HCT116 (cell line): ENCODE results near the gene OPRL1.

Source experiments
- EGR1 ChIP-seq: IDR thresholded peaks from 2 replicates; pipeline ENCODE4 v1.6.1; 2012; ENCODE audit warnings: low read depth
- ELF1 ChIP-seq: IDR thresholded peaks from 2 replicates; pipeline ENCODE4 v1.6.1; 2012; ENCODE audit warnings: low read depth, borderline replicate concordance
- EZH2 ChIP-seq: fragments of 200-600 bp; sonication (generic); IDR thresholded peaks from 2 replicates; pipeline ENCODE4 v1.6.1; 2017; ENCODE audit warnings: antibody characterized with exemption, mixed run types
- EZH2phosphoT487 ChIP-seq: fragments of 200-600 bp; IDR thresholded peaks from 2 replicates; pipeline ENCODE4 v1.6.1; 2018; ENCODE audit warnings: antibody characterized with exemption, borderline replicate concordance
- JUND ChIP-seq: IDR thresholded peaks from 2 replicates; pipeline ENCODE4 v1.6.1; 2012
- POLR2A ChIP-seq: IDR thresholded peaks from 2 replicates; pipeline ENCODE4 v1.7.0; 2011; ENCODE audit warnings: borderline replicate concordance; ENCODE audit not compliant: insufficient read depth, insufficient read length; ENCODE audit errors: extremely low read depth
- POLR2AphosphoS5 ChIP-seq: IDR thresholded peaks from 2 replicates; pipeline ENCODE4 v1.6.1; 2011; ENCODE audit warnings: mild to moderate bottlenecking, low read depth, low read length, moderate library complexity
- SIN3A ChIP-seq: IDR thresholded peaks from 2 replicates; pipeline ENCODE4 v1.6.1; 2012; ENCODE audit warnings: low read depth
- YY1 ChIP-seq: IDR thresholded peaks from 2 replicates; pipeline ENCODE4 v1.6.1; 2011; ENCODE audit warnings: low read length, low read depth, moderate library complexity, mild to moderate bottlenecking; ENCODE audit not compliant: insufficient replicate concordance; ENCODE audit errors: extremely low read depth
- ZFX ChIP-seq: fragments of 450-650 bp; IDR thresholded peaks from 2 replicates; pipeline ENCODE4 v1.6.1; 2017
- TF ChIP-seq, protein P1 (sequence below), 3 experiments: fragments of 200-600 bp in 1 of 3; sonication (generic) in 1 of 3; IDR thresholded peaks in 2 of 3; conservative IDR thresholded peaks in 1 of 3; 2 replicates each; pipeline ENCODE4 v1.5.1; 2012 to 2017; ENCODE audit warnings: low read depth in 2 of 3, low read length in 2 of 3, antibody characterized with exemption in 1 of 3, borderline replicate concordance in 1 of 3, control low read depth in 1 of 3, mild to moderate bottlenecking in 1 of 3, mixed read lengths in 1 of 3, mixed run types in 1 of 3, moderate library complexity in 1 of 3; ENCODE audit not compliant: insufficient read depth in 1 of 3
- TF ChIP-seq, protein P2 (sequence below): IDR thresholded peaks from 2 replicates; pipeline ENCODE4 v1.6.1; 2012
- TF ChIP-seq, protein P3 (sequence below): IDR thresholded peaks from 2 replicates; pipeline ENCODE4 v1.6.1; 2012

- TF ChIP-seq POLR2A = no peak
- no peak for TF ChIP-seq EGR1
- TF ChIP-seq, protein P1, sequence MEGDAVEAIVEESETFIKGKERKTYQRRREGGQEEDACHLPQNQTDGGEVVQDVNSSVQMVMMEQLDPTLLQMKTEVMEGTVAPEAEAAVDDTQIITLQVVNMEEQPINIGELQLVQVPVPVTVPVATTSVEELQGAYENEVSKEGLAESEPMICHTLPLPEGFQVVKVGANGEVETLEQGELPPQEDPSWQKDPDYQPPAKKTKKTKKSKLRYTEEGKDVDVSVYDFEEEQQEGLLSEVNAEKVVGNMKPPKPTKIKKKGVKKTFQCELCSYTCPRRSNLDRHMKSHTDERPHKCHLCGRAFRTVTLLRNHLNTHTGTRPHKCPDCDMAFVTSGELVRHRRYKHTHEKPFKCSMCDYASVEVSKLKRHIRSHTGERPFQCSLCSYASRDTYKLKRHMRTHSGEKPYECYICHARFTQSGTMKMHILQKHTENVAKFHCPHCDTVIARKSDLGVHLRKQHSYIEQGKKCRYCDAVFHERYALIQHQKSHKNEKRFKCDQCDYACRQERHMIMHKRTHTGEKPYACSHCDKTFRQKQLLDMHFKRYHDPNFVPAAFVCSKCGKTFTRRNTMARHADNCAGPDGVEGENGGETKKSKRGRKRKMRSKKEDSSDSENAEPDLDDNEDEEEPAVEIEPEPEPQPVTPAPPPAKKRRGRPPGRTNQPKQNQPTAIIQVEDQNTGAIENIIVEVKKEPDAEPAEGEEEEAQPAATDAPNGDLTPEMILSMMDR (IDR thresholded peaks at IDR 0.05 in 2 of 3, conservative IDR thresholded peaks at IDR 0.05 in 1 of 3; ENCODE audit: borderline replicate concordance in 1 of 3, insufficient read depth in 1 of 3, low read depth in 2 of 3, low read length in 2 of 3) = no peak
- TF ChIP-seq YY1 = no peak
- TF ChIP-seq, protein P2, sequence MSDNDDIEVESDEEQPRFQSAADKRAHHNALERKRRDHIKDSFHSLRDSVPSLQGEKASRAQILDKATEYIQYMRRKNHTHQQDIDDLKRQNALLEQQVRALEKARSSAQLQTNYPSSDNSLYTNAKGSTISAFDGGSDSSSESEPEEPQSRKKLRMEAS = no peak
- no peak for TF ChIP-seq POLR2AphosphoS5
- no peak for TF ChIP-seq ELF1
- TF ChIP-seq EZH2 = no peak
- no peak for TF ChIP-seq SIN3A
- TF ChIP-seq ZFX = no peak
- no peak for TF ChIP-seq JUND
- no peak for TF ChIP-seq EZH2phosphoT487
- TF ChIP-seq, protein P3, sequence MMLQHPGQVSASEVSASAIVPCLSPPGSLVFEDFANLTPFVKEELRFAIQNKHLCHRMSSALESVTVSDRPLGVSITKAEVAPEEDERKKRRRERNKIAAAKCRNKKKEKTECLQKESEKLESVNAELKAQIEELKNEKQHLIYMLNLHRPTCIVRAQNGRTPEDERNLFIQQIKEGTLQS = no peak
Measured at GRCh38 chr20:64129146-64129782, 49.4 kb downstream of the OPRL1 start.
